Measurements from ENCODE around the gene PIP4K2A.
A peak's percentile ranks its signal among the peaks of the same experiment; 100 is the strongest.

DNA sequence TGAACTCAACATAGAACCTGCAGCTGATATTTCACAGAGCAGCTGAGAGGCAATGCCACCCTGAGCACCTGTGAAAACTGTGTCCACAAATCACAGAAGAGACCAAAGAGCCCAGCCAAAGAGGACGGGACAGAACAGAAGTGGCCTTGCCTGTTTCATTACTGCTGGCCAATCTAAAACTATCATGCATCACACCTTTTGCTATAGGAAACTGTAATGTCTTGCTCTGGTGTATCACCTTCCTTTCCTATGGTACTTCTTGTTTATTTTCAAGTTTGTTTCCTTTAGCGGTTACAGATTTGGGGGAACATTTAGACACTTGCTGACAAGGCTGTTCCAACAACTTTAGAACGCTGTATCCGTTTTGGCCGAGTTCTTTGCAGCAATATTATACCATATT is 80.3 kb downstream of the PIP4K2A start:
- TF ChIP-seq, protein P1, sequence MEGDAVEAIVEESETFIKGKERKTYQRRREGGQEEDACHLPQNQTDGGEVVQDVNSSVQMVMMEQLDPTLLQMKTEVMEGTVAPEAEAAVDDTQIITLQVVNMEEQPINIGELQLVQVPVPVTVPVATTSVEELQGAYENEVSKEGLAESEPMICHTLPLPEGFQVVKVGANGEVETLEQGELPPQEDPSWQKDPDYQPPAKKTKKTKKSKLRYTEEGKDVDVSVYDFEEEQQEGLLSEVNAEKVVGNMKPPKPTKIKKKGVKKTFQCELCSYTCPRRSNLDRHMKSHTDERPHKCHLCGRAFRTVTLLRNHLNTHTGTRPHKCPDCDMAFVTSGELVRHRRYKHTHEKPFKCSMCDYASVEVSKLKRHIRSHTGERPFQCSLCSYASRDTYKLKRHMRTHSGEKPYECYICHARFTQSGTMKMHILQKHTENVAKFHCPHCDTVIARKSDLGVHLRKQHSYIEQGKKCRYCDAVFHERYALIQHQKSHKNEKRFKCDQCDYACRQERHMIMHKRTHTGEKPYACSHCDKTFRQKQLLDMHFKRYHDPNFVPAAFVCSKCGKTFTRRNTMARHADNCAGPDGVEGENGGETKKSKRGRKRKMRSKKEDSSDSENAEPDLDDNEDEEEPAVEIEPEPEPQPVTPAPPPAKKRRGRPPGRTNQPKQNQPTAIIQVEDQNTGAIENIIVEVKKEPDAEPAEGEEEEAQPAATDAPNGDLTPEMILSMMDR (IDR thresholded peaks at IDR 0.05) = no peak
- TF ChIP-seq EP300 (IDR thresholded peaks at IDR 0.05) = peak in 1 of 4 donors; percentile 17
- TF ChIP-seq POLR2AphosphoS5 (IDR thresholded peaks at IDR 0.05) = peak in 1 of 2 donors; percentile 13
- TF ChIP-seq POLR2A (IDR thresholded peaks at IDR 0.05) = peak in 1 of 4 donors; percentile 24
